Thyroid gland (tissue), 4 donors: ENCODE data around the gene C10orf105. TPM values are rescaled to one million over a fixed set of nuclear protein-coding genes. Genes with fewer than 3 reads are reported as not detected.

Source experiments
- DNase-seq, 2 donors: peaks; one replicate each; pipeline ENCODE4 v3.0.0-alpha.2; 2019
- H3K27ac ChIP-seq, 3 donors: fragments of 200-600 bp; sonication (generic); 1 replicate in 2 of 3; 2 replicates in 1 of 3; pipeline ENCODE4 v1.5.1; 2016 to 2019; ENCODE audit warnings: mild to moderate bottlenecking in 1 of 3, moderate library complexity in 1 of 3
- H3K27me3 ChIP-seq: fragments of 200-600 bp; sonication (generic); one replicate; pipeline ENCODE4 v1.5.1; 2019
- H3K36me3 ChIP-seq, 2 donors: fragments of 200-600 bp; sonication (generic); one replicate each; pipeline ENCODE4 v1.5.1; 2016 to 2019
- H3K4me1 ChIP-seq, 2 donors: fragments of 200-600 bp; sonication (generic); one replicate each; pipeline ENCODE4 v1.5.1; 2017 to 2019
- H3K4me3 ChIP-seq, 3 donors: fragments of 200-600 bp; sonication (generic); replicated peaks in 1 of 3; 1 replicate in 2 of 3; 2 replicates in 1 of 3; pipeline ENCODE4 v1.5.1; 2016; ENCODE audit warnings: mild to moderate bottlenecking in 1 of 3
- H3K9me3 ChIP-seq: fragments of 200-600 bp; sonication (generic); one replicate; pipeline ENCODE4 v1.5.1; 2017
- POLR2A ChIP-seq, 2 donors: fragments of 450-650 bp; IDR thresholded peaks; one replicate each; pipeline ENCODE4 v1.6.1; 2017; ENCODE audit warnings: antibody characterized with exemption in 2 of 2, mild to moderate bottlenecking in 2 of 2, moderate library complexity in 1 of 2
- WGBS, 2 donors: methylation state at CpG; one replicate each; pipeline ENCODE4 v1.1.5; 2017; 5-methylcytosine and 5-hydroxymethylcytosine counted together
- intact Hi-C: fragments of 100-400 bp; cut with DNase I; formaldehyde crosslinking; loops from one replicate; pipeline ENCODE4 v1.15.1; 2023
- total RNA-seq, 4 donors: library from RNA; depleted of rRNA; stranded (reverse); fragments of >200 nt; gene quantifications; one replicate each; pipeline ENCODE4 v1.2.3, GENCODE V29; 2016
- TF ChIP-seq, protein P1 (sequence below), 6 experiments: fragments of 200-600 bp in 3 of 6; fragments of 450-650 bp in 3 of 6; sonication (generic) in 3 of 6; IDR thresholded peaks; one replicate each; pipeline ENCODE4 v1.5.1; 2016 to 2019; ENCODE audit warnings: antibody characterized with exemption in 6 of 6, mild to moderate bottlenecking in 2 of 6, inconsistent platforms in 1 of 6, moderate library complexity in 1 of 6

The C10orf105 gene
- total RNA-seq, 4 donors from 2014 or later, result not detected

DNA sequence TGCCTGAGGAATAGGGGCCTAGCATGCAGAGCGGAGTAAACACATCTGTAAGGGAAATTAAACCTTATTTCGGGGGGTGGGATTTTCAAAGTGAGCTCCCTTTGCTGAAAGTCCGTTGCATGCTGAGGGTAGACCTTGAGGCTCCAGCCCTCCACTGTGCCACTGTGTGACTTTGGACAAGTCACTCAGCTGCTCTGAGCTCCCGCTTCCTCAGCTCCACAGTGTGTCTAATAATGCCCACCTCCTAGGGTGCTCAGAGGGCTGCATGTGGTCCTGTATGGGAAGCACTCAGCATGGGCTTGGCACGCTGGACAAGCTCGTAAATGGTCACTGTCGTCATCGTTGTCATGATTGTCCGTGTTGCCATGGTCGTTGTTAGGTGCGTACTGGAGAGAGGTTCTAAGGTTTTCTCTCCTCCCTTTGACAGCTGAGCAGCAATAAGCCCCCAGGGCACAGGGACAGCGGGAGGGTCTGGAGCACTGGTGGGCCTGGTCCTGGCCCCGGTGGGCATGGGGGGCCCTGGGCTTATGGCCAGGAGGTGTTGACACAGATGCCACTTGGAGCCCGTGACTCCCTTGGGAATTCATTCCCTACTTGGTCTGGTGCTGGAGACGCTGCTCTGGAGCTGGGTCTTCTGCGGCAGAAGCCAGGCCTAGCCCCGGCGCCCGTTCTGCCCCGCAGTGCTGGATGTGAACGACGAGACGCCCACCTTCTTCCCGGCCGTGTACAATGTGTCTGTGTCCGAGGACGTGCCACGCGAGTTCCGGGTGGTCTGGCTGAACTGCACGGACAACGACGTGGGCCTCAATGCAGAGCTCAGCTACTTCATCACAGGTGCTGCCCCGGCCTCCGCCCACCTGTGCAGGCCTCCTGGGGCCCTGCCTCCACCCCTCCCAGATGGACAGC lies 13.1 kb downstream of the C10orf105 start:
- Histone ChIP-seq H3K27me3 (no peaks in the 10 kb centered on the region), H3K27ac (no peak overlapping the region), H3K4me3 (no peak overlapping the region), H3K9me3 (no peaks in the 10 kb centered on the region), H3K4me1 (no peaks in the 10 kb centered on the region), H3K36me3 (no peaks in the 10 kb centered on the region)
- WGBS, 2 donors, result 94% methylated on average over 25 to 32 of the region's 35 CpGs
- DNase-seq, result no peak
- intact Hi-C loops, result loop anchor here (5.0 kb wide), 2 partner anchors 324 to 389 kb away; partner anchors contain the start of gene SLC29A3
- no peak for TF ChIP-seq POLR2A (IDR thresholded peaks at IDR 0.05)
- TF ChIP-seq, protein P1, sequence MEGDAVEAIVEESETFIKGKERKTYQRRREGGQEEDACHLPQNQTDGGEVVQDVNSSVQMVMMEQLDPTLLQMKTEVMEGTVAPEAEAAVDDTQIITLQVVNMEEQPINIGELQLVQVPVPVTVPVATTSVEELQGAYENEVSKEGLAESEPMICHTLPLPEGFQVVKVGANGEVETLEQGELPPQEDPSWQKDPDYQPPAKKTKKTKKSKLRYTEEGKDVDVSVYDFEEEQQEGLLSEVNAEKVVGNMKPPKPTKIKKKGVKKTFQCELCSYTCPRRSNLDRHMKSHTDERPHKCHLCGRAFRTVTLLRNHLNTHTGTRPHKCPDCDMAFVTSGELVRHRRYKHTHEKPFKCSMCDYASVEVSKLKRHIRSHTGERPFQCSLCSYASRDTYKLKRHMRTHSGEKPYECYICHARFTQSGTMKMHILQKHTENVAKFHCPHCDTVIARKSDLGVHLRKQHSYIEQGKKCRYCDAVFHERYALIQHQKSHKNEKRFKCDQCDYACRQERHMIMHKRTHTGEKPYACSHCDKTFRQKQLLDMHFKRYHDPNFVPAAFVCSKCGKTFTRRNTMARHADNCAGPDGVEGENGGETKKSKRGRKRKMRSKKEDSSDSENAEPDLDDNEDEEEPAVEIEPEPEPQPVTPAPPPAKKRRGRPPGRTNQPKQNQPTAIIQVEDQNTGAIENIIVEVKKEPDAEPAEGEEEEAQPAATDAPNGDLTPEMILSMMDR (IDR thresholded peaks at IDR 0.05), result no peak

DNA sequence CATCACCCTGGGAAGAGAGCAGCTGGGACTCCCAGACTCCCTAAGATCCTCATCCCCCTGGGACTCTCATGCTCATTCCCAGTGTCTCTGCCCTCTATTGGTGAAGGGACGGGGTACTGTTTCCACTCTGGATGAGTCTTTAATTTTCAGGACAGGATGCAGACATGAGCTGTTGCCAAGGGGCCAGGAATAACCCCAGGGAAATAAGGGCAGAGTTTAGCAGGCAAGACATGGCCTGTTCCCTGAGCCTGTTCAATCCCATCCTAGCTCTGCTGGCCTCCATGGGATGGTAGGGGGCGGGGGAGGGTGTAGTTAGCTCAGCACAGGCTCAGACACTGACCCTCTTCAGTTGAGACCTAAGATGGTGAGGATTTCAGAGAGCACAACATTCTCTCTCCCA lies 14.0 kb downstream of the C10orf105 start:
- 70 to 88% methylated on average over 2 of the region's 2 CpGs for WGBS, 2 donors
- no peak for TF ChIP-seq POLR2A (IDR thresholded peaks at IDR 0.05)
- TF ChIP-seq, protein P1 (IDR thresholded peaks at IDR 0.05), result no peak
- Histone ChIP-seq H3K27me3 (no peaks in the 10 kb centered on the region), H3K36me3 (no peaks in the 10 kb centered on the region), H3K4me3 (no peak overlapping the region), H3K4me1 (no peaks in the 10 kb centered on the region), H3K9me3 (no peaks in the 10 kb centered on the region), H3K27ac (no peak overlapping the region)
- DNase-seq, result no peak
- intact Hi-C loops, result loop anchor here (5.0 kb wide), 2 partner anchors 323 to 388 kb away; partner anchors contain the start of gene SLC29A3

DNA sequence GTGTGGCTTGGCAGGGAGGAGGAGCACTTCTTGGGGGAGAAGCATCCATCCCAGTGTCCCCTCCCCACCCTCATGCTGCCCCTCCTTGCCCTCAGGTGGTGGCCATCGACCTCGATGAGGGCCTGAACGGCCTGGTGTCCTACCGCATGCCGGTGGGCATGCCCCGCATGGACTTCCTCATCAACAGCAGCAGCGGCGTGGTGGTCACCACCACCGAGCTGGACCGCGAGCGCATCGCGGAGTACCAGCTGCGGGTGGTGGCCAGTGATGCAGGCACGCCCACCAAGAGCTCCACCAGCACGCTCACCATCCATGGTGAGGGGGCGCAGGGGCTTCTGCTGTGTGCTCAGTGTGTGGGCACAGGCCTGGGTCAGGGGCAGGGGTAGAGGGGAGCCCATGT lies 14.8 kb downstream of the C10orf105 start:
- no peak for DNase-seq
- Histone ChIP-seq H3K4me1 (no peaks in the 10 kb centered on the region), H3K4me3 (no peak overlapping the region), H3K36me3 (no peaks in the 10 kb centered on the region), H3K27me3 (no peaks in the 10 kb centered on the region), H3K9me3 (no peaks in the 10 kb centered on the region), H3K27ac (no peak overlapping the region)
- intact Hi-C loops, result loop anchor here (5.0 kb wide), 2 partner anchors 323 to 388 kb away; partner anchors contain the start of gene SLC29A3
- WGBS, 2 donors, result 96% methylated on average over 15 of the region's 18 CpGs; no CpG with 5 or more reads in 1 of the 2 donors
- TF ChIP-seq, protein P1 (IDR thresholded peaks at IDR 0.05), result no peak
- no peak for TF ChIP-seq POLR2A (IDR thresholded peaks at IDR 0.05)

- H3K4me1 ChIP-seq, result no peaks in the 10 kb centered on the region
- no peak overlapping the region for H3K27ac ChIP-seq
- H3K36me3 ChIP-seq, result no peaks in the 10 kb centered on the region
- TF ChIP-seq, protein P1 (IDR thresholded peaks at IDR 0.05), result no peak
- TF ChIP-seq POLR2A (IDR thresholded peaks at IDR 0.05), result no peak
- no peak for DNase-seq
- H3K27me3 ChIP-seq, result no peaks in the 10 kb centered on the region
- H3K4me3 ChIP-seq, result no peak overlapping the region
- no peaks in the 10 kb centered on the region for H3K9me3 ChIP-seq
- intact Hi-C loops, result no loop called here
- WGBS, 2 donors, result 87 to 91% methylated on average over 8 to 11 of the region's 11 CpGs
Measured at GRCh38 chr10:71703577-71703976, 16.0 kb downstream of the C10orf105 start.
